H9 (cell line): Measurements from ENCODE around the gene TMEM120B. TPM values are rescaled to one million over a fixed set of nuclear protein-coding genes. Genes with fewer than 3 reads are reported as not detected.

Experiments used
- DNase-seq: peaks from one replicate; pipeline ENCODE4 v3.0.0-alpha.2; 2017
- H2AFZ ChIP-seq: one replicate; pipeline ENCODE4 v1.6.1; 2013; ENCODE audit warnings: mild to moderate bottlenecking, low read length, control low read depth, moderate library complexity
- H2AK5ac ChIP-seq: 2 replicates; pipeline ENCODE4 v1.6.1; 2013; ENCODE audit warnings: low read length, control low read depth, mixed read lengths; ENCODE audit not compliant: insufficient read length
- H2BK120ac ChIP-seq: one replicate; pipeline ENCODE4 v1.6.1; 2013; ENCODE audit warnings: low read depth, mild to moderate bottlenecking, low read length, control low read depth, inconsistent platforms; ENCODE audit not compliant: poor library complexity, severe bottlenecking
- H2BK12ac ChIP-seq: 2 replicates; pipeline ENCODE4 v1.6.1; 2013; ENCODE audit warnings: low read length, control low read depth, mixed read lengths, low read depth; ENCODE audit not compliant: insufficient read length
- H2BK15ac ChIP-seq: 2 replicates; pipeline ENCODE4 v1.6.1; 2013; ENCODE audit warnings: low read depth, low read length, control low read depth
- H2BK20ac ChIP-seq: one replicate; pipeline ENCODE4 v1.6.1; 2013; ENCODE audit warnings: low read depth, mild to moderate bottlenecking, low read length, control low read depth, inconsistent platforms; ENCODE audit not compliant: poor library complexity, severe bottlenecking
- H2BK5ac ChIP-seq: 2 replicates; pipeline ENCODE4 v1.6.1; 2013; ENCODE audit warnings: low read length, control low read depth, mixed read lengths; ENCODE audit not compliant: insufficient read length
- H3K14ac ChIP-seq: 2 replicates; pipeline ENCODE4 v1.6.1; 2013; ENCODE audit warnings: low read length, control low read depth; ENCODE audit not compliant: insufficient read depth
- H3K18ac ChIP-seq: 2 replicates; pipeline ENCODE4 v1.6.1; 2013; ENCODE audit warnings: low read depth, mild to moderate bottlenecking, mixed read lengths, low read length, control low read depth; ENCODE audit not compliant: insufficient read length
- H3K23ac ChIP-seq: 2 replicates; pipeline ENCODE4 v1.6.1; 2013; ENCODE audit warnings: low read length, control low read depth, mixed read lengths, low read depth; ENCODE audit not compliant: insufficient read length
- H3K23me2 ChIP-seq: 2 replicates; pipeline ENCODE4 v1.6.1; 2013; ENCODE audit warnings: low read depth, mild to moderate bottlenecking, mixed read lengths, low read length, control low read depth; ENCODE audit not compliant: insufficient read length, poor library complexity, severe bottlenecking
- H3K27ac ChIP-seq: 2 replicates; pipeline ENCODE4 v1.5.1; 2013; ENCODE audit warnings: low read length, control low read depth, mixed read lengths, low read depth; ENCODE audit not compliant: insufficient read length
- H3K27me3 ChIP-seq: 2 replicates; pipeline ENCODE4 v1.6.1; 2013; ENCODE audit warnings: low read length, control low read depth, inconsistent platforms; ENCODE audit not compliant: insufficient read depth
- H3K4ac ChIP-seq: 2 replicates; pipeline ENCODE4 v1.6.1; 2013; ENCODE audit warnings: low read depth, mild to moderate bottlenecking, control low read depth, inconsistent platforms, low read length, moderate library complexity
- H3K4me1 ChIP-seq: 2 replicates; pipeline ENCODE4 v1.6.1; 2013; ENCODE audit warnings: low read length, control low read depth, inconsistent platforms; ENCODE audit not compliant: insufficient read depth
- H3K4me2 ChIP-seq: 2 replicates; pipeline ENCODE4 v1.6.1; 2013; ENCODE audit warnings: low read length, control low read depth, mixed read lengths; ENCODE audit not compliant: insufficient read length, insufficient read depth
- H3K56ac ChIP-seq: 2 replicates; pipeline ENCODE4 v1.6.1; 2013; ENCODE audit warnings: low read depth, mild to moderate bottlenecking, mixed read lengths, low read length, control low read depth; ENCODE audit not compliant: insufficient read length
- H3K79me1 ChIP-seq: 2 replicates; pipeline ENCODE4 v1.6.1; 2013; ENCODE audit warnings: low read depth, mild to moderate bottlenecking, moderate library complexity, low read length, control low read depth, inconsistent platforms; ENCODE audit not compliant: insufficient read depth, poor library complexity, severe bottlenecking
- H3K79me2 ChIP-seq: 2 replicates; pipeline ENCODE4 v1.6.1; 2013; ENCODE audit warnings: low read length, control low read depth, inconsistent platforms; ENCODE audit not compliant: insufficient read depth
- H3K9ac ChIP-seq: 2 replicates; pipeline ENCODE4 v1.6.1; 2013; ENCODE audit warnings: low read length, control low read depth, mixed read lengths; ENCODE audit not compliant: insufficient read length; ENCODE audit errors: extremely low read depth
- H3K9me3 ChIP-seq: one replicate; pipeline ENCODE4 v1.6.1; 2013; ENCODE audit warnings: low read depth, low read length, inconsistent platforms; ENCODE audit not compliant: control insufficient read depth
- H3T11ph ChIP-seq: one replicate; pipeline ENCODE4 v1.6.1; 2013; ENCODE audit warnings: mild to moderate bottlenecking, low read length, control low read depth, inconsistent platforms
- H4K20me1 ChIP-seq: one replicate; pipeline ENCODE4 v1.6.1; 2013; ENCODE audit not compliant: control insufficient read depth, insufficient read length, insufficient read depth
- H4K5ac ChIP-seq: 2 replicates; pipeline ENCODE4 v1.6.1; 2013; ENCODE audit warnings: low read depth, mild to moderate bottlenecking, mixed read lengths, low read length, control low read depth; ENCODE audit not compliant: insufficient read length
- H4K8ac ChIP-seq: replicated peaks from 2 replicates; pipeline ENCODE4 v1.6.1; 2013; ENCODE audit warnings: low read length, control low read depth, mixed read lengths, low read depth; ENCODE audit not compliant: insufficient read length
- H4K91ac ChIP-seq: 2 replicates; pipeline ENCODE4 v1.6.1; 2013; ENCODE audit warnings: low read depth, mild to moderate bottlenecking, moderate library complexity, mixed read lengths, low read length, control low read depth; ENCODE audit not compliant: insufficient read length
- H3K27ac Mint-ChIP-seq, 3 experiments: 2 replicates in 2 of 3; 3 replicates in 1 of 3; pipeline ENCODE4 v1.8.0; 2020 to 2021; ENCODE audit warnings: mixed read lengths in 3 of 3, mild to moderate bottlenecking in 1 of 3, moderate library complexity in 1 of 3
- H3K27me3 Mint-ChIP-seq: 2 replicates; pipeline ENCODE4 v1.8.0; 2021; ENCODE audit warnings: low read depth, mild to moderate bottlenecking, moderate library complexity, mixed read lengths
- H3K36me3 Mint-ChIP-seq, 3 experiments: 2 replicates in 2 of 3; 3 replicates in 1 of 3; pipeline ENCODE4 v1.8.0; 2020 to 2021; ENCODE audit warnings: low read depth in 3 of 3, mixed read lengths in 3 of 3; ENCODE audit not compliant: insufficient read depth in 1 of 3
- H3K4me1 Mint-ChIP-seq, 2 experiments: 2 replicates each; pipeline ENCODE4 v1.8.0; 2020; ENCODE audit warnings: mixed read lengths in 2 of 2
- H3K4me3 Mint-ChIP-seq, 2 experiments: 2 replicates in 1 of 2; 3 replicates in 1 of 2; pipeline ENCODE4 v1.8.0; 2020 to 2021; ENCODE audit warnings: mild to moderate bottlenecking in 2 of 2, mixed read lengths in 2 of 2, moderate library complexity in 1 of 2
- H3K9me3 Mint-ChIP-seq, 2 experiments: 2 replicates in 1 of 2; 3 replicates in 1 of 2; pipeline ENCODE4 v1.8.0; 2020; ENCODE audit warnings: mild to moderate bottlenecking in 2 of 2, mixed read lengths in 2 of 2, moderate library complexity in 1 of 2
- WGBS: extraction: QIAGEN DNeasy Blood & Tissue Kit; methylation state at CpG from one replicate; pipeline ENCODE4 v1.1.7; 2013; ENCODE audit warnings: missing lambda C conversion rate, low lambda C conversion rate, mixed read lengths; ENCODE audit not compliant: insufficient read length; ENCODE audit errors: extremely low coverage; 5-methylcytosine and 5-hydroxymethylcytosine counted together
- total RNA-seq: library from RNA; stranded (reverse); gene quantifications from 2 replicates; pipeline ENCODE4 v1.2.1, GENCODE V29; 2021
- TF ChIP-seq, protein P1 (sequence below): fragments of 200-600 bp; sonication (generic); conservative IDR thresholded peaks from 3 replicates; pipeline ENCODE4 v1.8.0; 2021; ENCODE audit warnings: antibody characterized with exemption, mild to moderate bottlenecking

The TMEM120B gene
- total RNA-seq, 1 experiment from 2014 or later, result 25.8 TPM

DNA sequence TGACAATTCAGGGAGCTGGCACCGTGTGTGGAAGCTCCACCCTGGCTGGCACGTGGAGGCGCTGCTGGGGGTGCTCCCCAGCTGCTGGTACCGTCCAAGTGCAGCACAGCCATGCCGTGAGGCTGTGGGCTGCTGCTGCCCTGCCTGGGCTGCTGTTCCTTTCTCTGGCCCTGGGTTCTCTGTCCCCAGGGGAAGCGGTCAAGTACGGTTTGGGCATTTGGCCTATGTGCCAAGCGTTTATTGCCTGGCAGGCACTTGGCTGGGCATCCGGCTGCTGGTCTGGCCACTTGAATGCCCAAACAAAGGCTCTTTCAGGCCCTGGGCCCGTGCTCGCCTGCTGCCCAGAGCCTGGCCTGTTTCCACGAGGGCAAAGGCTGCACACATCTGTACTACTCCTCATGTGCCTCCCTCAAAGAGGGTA lies 41.3 kb downstream of the TMEM120B start:
- no peak overlapping the region for H3K14ac ChIP-seq
- no peak overlapping the region for H3K9ac ChIP-seq
- WGBS, result no CpG with 5 or more reads among the region's 12 CpGs
- no peak overlapping the region for H3K56ac ChIP-seq
- H3K23ac ChIP-seq, result no peak overlapping the region
- no peak overlapping the region for H2BK120ac ChIP-seq
- no peaks in the 10 kb centered on the region for H4K20me1 ChIP-seq
- H2BK20ac ChIP-seq, result no peak overlapping the region
- H3K36me3 Mint-ChIP-seq, result peaks cover 12 to 35% (median 17%) of the 10 kb centered on the region in 3 experiments; a peak in 6 of 7 replicates
- no peak overlapping the region for H4K91ac ChIP-seq
- H3K27me3 ChIP-seq, result no peaks in the 10 kb centered on the region
- no peak overlapping the region for H4K8ac ChIP-seq
- no peaks in the 10 kb centered on the region for H3K9me3 Mint-ChIP-seq
- no peak overlapping the region for H2AFZ ChIP-seq
- H2BK15ac ChIP-seq, result no peak overlapping the region
- H3K79me1 ChIP-seq, result no peaks in the 10 kb centered on the region
- no peak for DNase-seq
- no peaks in the 10 kb centered on the region for H3K9me3 ChIP-seq
- no peak overlapping the region for H2BK12ac ChIP-seq
- no peak overlapping the region for H3T11ph ChIP-seq
- no peak overlapping the region for H3K4me3 Mint-ChIP-seq
- no peak overlapping the region for H2BK5ac ChIP-seq
- TF ChIP-seq, protein P1, sequence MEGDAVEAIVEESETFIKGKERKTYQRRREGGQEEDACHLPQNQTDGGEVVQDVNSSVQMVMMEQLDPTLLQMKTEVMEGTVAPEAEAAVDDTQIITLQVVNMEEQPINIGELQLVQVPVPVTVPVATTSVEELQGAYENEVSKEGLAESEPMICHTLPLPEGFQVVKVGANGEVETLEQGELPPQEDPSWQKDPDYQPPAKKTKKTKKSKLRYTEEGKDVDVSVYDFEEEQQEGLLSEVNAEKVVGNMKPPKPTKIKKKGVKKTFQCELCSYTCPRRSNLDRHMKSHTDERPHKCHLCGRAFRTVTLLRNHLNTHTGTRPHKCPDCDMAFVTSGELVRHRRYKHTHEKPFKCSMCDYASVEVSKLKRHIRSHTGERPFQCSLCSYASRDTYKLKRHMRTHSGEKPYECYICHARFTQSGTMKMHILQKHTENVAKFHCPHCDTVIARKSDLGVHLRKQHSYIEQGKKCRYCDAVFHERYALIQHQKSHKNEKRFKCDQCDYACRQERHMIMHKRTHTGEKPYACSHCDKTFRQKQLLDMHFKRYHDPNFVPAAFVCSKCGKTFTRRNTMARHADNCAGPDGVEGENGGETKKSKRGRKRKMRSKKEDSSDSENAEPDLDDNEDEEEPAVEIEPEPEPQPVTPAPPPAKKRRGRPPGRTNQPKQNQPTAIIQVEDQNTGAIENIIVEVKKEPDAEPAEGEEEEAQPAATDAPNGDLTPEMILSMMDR, result no peak
- H4K5ac ChIP-seq, result no peak overlapping the region
- no peak overlapping the region for H3K4me2 ChIP-seq
- H3K4me1 Mint-ChIP-seq, result peaks cover 0 to under 1% of the 10 kb centered on the region in 2 experiments; a peak in 2 of 4 replicates
- H3K4ac ChIP-seq, result no peak overlapping the region
- no peak overlapping the region; a peak in 1 of 7 replicates for H3K27ac Mint-ChIP-seq
- H3K27me3 Mint-ChIP-seq, result no peaks in the 10 kb centered on the region
- H2AK5ac ChIP-seq, result no peak overlapping the region
- H3K27ac ChIP-seq, result no peak overlapping the region
- H3K4me1 ChIP-seq, result no peaks in the 10 kb centered on the region
- H3K79me2 ChIP-seq, result no peaks in the 10 kb centered on the region
- H3K23me2 ChIP-seq, result no peaks in the 10 kb centered on the region
- H3K18ac ChIP-seq, result no peak overlapping the region
